Naive thymus-derived CD4-positive, alpha-beta T cell (primary cell): Measurements from ENCODE around the gene ETV7. TPM values are rescaled to one million over a fixed set of nuclear protein-coding genes. Genes with fewer than 3 reads are reported as not detected.
A peak's percentile ranks its signal among the peaks of the same experiment; 100 is the strongest.

Experiments
- ATAC-seq: fragments of 150-1000 bp; cut with Tn5 transposase; 2 replicates; pipeline ENCODE4 v1.10.0; 2021; ENCODE audit warnings: mild to moderate bottlenecking, moderate library complexity
- CTCF ChIA-PET: fragments of 350-600 bp; sonication (Branson Sonifier 250); formaldehyde crosslinking; loops from one replicate; lab custom pipeline; 2021; ENCODE audit warnings: antibody characterized with exemption; lab: Charles Lee
- POLR2A ChIA-PET: fragments of 350-600 bp; sonication (Branson Sonifier 250); formaldehyde crosslinking; loops from one replicate; lab custom pipeline; 2021; ENCODE audit warnings: antibody characterized with exemption, inconsistent platforms; lab: Charles Lee
- DNase-seq, 9 donors: peaks; one replicate each; pipeline versions ENCODE4 v3.0.0 to v3.0.0-alpha.2; 2020 to 2022; ENCODE audit warnings: mixed read lengths in 1 of 9
- H3K27ac ChIP-seq: one replicate; pipeline ENCODE4 v1.7.0; 2013; ENCODE audit warnings: mild to moderate bottlenecking, low read depth, low read length, moderate library complexity
- H3K27me3 ChIP-seq, 2 donors: one replicate each; pipeline ENCODE4 v1.7.0; 2013; ENCODE audit warnings: low read length in 2 of 2, mild to moderate bottlenecking in 2 of 2, moderate library complexity in 2 of 2; ENCODE audit not compliant: control insufficient read depth in 2 of 2, insufficient read depth in 2 of 2
- H3K36me3 ChIP-seq, 3 experiments: 1 replicate in 2 of 3; 2 replicates in 1 of 3; pipeline ENCODE4 v1.7.0; 2013; ENCODE audit warnings: low read length in 3 of 3, mild to moderate bottlenecking in 3 of 3, moderate library complexity in 1 of 3; ENCODE audit not compliant: insufficient read depth in 3 of 3, control insufficient read depth in 2 of 3
- H3K4me1 ChIP-seq, 2 donors: one replicate each; pipeline ENCODE4 v1.7.0; 2013; ENCODE audit warnings: low read length in 2 of 2, mild to moderate bottlenecking in 2 of 2, moderate library complexity in 1 of 2; ENCODE audit not compliant: control insufficient read depth in 2 of 2, insufficient read depth in 2 of 2
- H3K4me3 ChIP-seq: 2 replicates; pipeline ENCODE4 v1.7.0; 2013; ENCODE audit warnings: mild to moderate bottlenecking, low read length
- H3K9me3 ChIP-seq, 3 experiments: 1 replicate in 2 of 3; 2 replicates in 1 of 3; pipeline ENCODE4 v1.7.0; 2013; ENCODE audit warnings: low read length in 3 of 3; ENCODE audit not compliant: control insufficient read depth in 2 of 3
- H3K27ac Mint-ChIP-seq, 9 donors: one replicate each; pipeline ENCODE4 v1.8.0; 2020 to 2022; ENCODE audit warnings: mixed read lengths in 9 of 9, mild to moderate bottlenecking in 8 of 9, moderate library complexity in 5 of 9, inconsistent platforms in 2 of 9
- H3K27me3 Mint-ChIP-seq, 5 donors: one replicate each; pipeline ENCODE4 v1.8.0; 2021 to 2022; ENCODE audit warnings: mixed read lengths in 5 of 5, mild to moderate bottlenecking in 1 of 5
- H3K36me3 Mint-ChIP-seq, 5 donors: one replicate each; pipeline ENCODE4 v1.8.0; 2020 to 2022; ENCODE audit warnings: mixed read lengths in 5 of 5, mild to moderate bottlenecking in 3 of 5, inconsistent platforms in 1 of 5
- H3K4me1 Mint-ChIP-seq, 7 donors: one replicate each; pipeline ENCODE4 v1.8.0; 2020 to 2022; ENCODE audit warnings: mixed read lengths in 7 of 7, mild to moderate bottlenecking in 3 of 7, inconsistent platforms in 1 of 7
- H3K4me3 Mint-ChIP-seq, 10 donors: one replicate each; pipeline ENCODE4 v1.8.0; 2020 to 2022; ENCODE audit warnings: mild to moderate bottlenecking in 10 of 10, mixed read lengths in 10 of 10, moderate library complexity in 6 of 10, inconsistent platforms in 2 of 10
- H3K9me3 Mint-ChIP-seq, 11 donors: one replicate each; pipeline ENCODE4 v1.8.0; 2020 to 2022; ENCODE audit warnings: mixed read lengths in 11 of 11, mild to moderate bottlenecking in 4 of 11, inconsistent platforms in 1 of 11, moderate library complexity in 1 of 11
- intact Hi-C, 2 donors: fragments of 100-400 bp; cut with micrococcal nuclease; formaldehyde crosslinking; loops; one replicate each; pipeline ENCODE4 v1.15.1; 2023
- polyA plus RNA-seq, 2 donors: library from polyadenylated mRNA; unstranded; fragments of 300-500 nt; fragmentation: Illumina TruSeq; gene quantifications; one replicate each; pipeline ENCODE4 v1.2.3, GENCODE V29; 2021
- total RNA-seq, 6 experiments: library from RNA in 5 of 6; stranded (reverse) in 5 of 6; gene quantifications; 1 replicate in 5 of 6; 2 replicates in 1 of 6; pipeline ENCODE4 v1.2.3 and lab custom pipeline; 2021 to 2026

The ETV7 gene
- total and polyA plus RNA-seq, 7 experiments from 2014 or later = 0.32 to 12.5 (median 0.79) TPM; not detected in 2

GRCh38 chr6:36347621-36348020, 39.8 kb downstream of the ETV7 start:
- POLR2A ChIA-PET = interaction anchor here (0.6 kb wide), 1 partner anchor 11 kb away, joined by 4 read pairs; the partner anchor contains the start of gene BNIP5

GRCh38 chr6:36346486-36347273, 40.8 kb downstream of the ETV7 start:
- POLR2A ChIA-PET = no interaction called here

More at GRCh38 chr6:36347621-36348020, 39.8 kb downstream of the ETV7 start:
- no peaks in the 10 kb centered on the region for H3K36me3 Mint-ChIP-seq
- Histone ChIP-seq H3K36me3 (no peaks in the 10 kb centered on the region), H3K9me3 (no peaks in the 10 kb centered on the region), H3K27me3 (no peaks in the 10 kb centered on the region), H3K4me3 (no peak overlapping the region), H3K4me1 (no peaks in the 10 kb centered on the region), H3K27ac (no peak overlapping the region)
- ATAC-seq = no peak
- H3K4me1 Mint-ChIP-seq = peaks cover 0 to 4% (median 0%) of the 10 kb centered on the region in 7 donors
- no peak for DNase-seq
- H3K27ac Mint-ChIP-seq = no peak overlapping the region
- H3K27me3 Mint-ChIP-seq = peaks cover 0 to 29% (median 0%) of the 10 kb centered on the region in 5 donors
- intact Hi-C loops = no loop called here
- peaks cover 0 to 3% (median 0%) of the 10 kb centered on the region in 11 donors for H3K9me3 Mint-ChIP-seq
- H3K4me3 Mint-ChIP-seq = no peak overlapping the region
- CTCF ChIA-PET = interaction anchor here (0.6 kb wide), 1 partner anchor 319 kb away, joined by 3 read pairs; no protein-coding TSS in a partner anchor

GRCh38 chr6:36345681-36346466, 41.6 kb downstream of the ETV7 start:
- Mint-ChIP-seq H3K27me3 (peaks cover 1 to 34% (median 2%) of the 10 kb centered on the region in 5 donors), H3K9me3 (no peaks in the 10 kb centered on the region), H3K36me3 (no peaks in the 10 kb centered on the region), H3K4me3 (no peak overlapping the region), H3K27ac (peak overlapping the region in 1 of 9 donors; percentile 42), H3K4me1 (peaks cover under 1 to 5% (median 2%) of the 10 kb centered on the region in 7 donors)
- ATAC-seq (no peak), DNase-seq (no peak)
- Histone ChIP-seq H3K36me3 (no peaks in the 10 kb centered on the region), H3K4me1 (peaks cover 0 to 3% of the 10 kb centered on the region in 2 donors), H3K9me3 (no peaks in the 10 kb centered on the region), H3K27me3 (no peaks in the 10 kb centered on the region), H3K4me3 (no peak overlapping the region), H3K27ac (no peak overlapping the region)
- ChIA-PET CTCF (no interaction called here), POLR2A (interaction anchor here (0.7 kb wide), 1 partner anchor 292 kb away, joined by 3 read pairs; no protein-coding TSS in a partner anchor)
- intact Hi-C loops = no loop called here

More at GRCh38 chr6:36346486-36347273, 40.8 kb downstream of the ETV7 start:
- H3K27me3 Mint-ChIP-seq = peaks cover 0 to 37% (median 0%) of the 10 kb centered on the region in 5 donors
- DNase-seq (no peak), ATAC-seq (no peak)
- H3K27ac Mint-ChIP-seq = no peak overlapping the region
- Histone ChIP-seq H3K4me1 (no peaks in the 10 kb centered on the region), H3K4me3 (no peak overlapping the region), H3K36me3 (no peaks in the 10 kb centered on the region), H3K27me3 (no peaks in the 10 kb centered on the region), H3K9me3 (no peaks in the 10 kb centered on the region), H3K27ac (no peak overlapping the region)
- H3K9me3 Mint-ChIP-seq = no peaks in the 10 kb centered on the region
- H3K4me1 Mint-ChIP-seq = peaks cover 0 to 4% (median 0%) of the 10 kb centered on the region in 7 donors
- no peak overlapping the region for H3K4me3 Mint-ChIP-seq
- intact Hi-C loops = no loop called here
- H3K36me3 Mint-ChIP-seq = no peaks in the 10 kb centered on the region
- CTCF ChIA-PET = no interaction called here

GRCh38 chr6:36343109-36343680, 44.3 kb downstream of the ETV7 start:
- H3K27ac ChIP-seq = no peak overlapping the region
- no peaks in the 10 kb centered on the region for H3K36me3 ChIP-seq
- Mint-ChIP-seq H3K27me3 (peaks cover 7 to 38% (median 12%) of the 10 kb centered on the region in 5 donors), H3K9me3 (no peaks in the 10 kb centered on the region), H3K4me1 (peaks cover 5 to 9% (median 6%) of the 10 kb centered on the region in 7 donors), H3K36me3 (no peaks in the 10 kb centered on the region), H3K27ac (no peak overlapping the region), H3K4me3 (no peak overlapping the region)
- H3K4me1 ChIP-seq = peaks cover 0 to 5% of the 10 kb centered on the region in 2 donors
- no peak for ATAC-seq
- intact Hi-C loops = no loop called here
- CTCF ChIA-PET = interaction anchor here (1.2 kb wide), 1 partner anchor 9 kb away, joined by 4 read pairs; no protein-coding TSS in a partner anchor
- H3K9me3 ChIP-seq = no peaks in the 10 kb centered on the region
- H3K4me3 ChIP-seq = no peak overlapping the region
- POLR2A ChIA-PET = no interaction called here
- DNase-seq = no peak
- no peaks in the 10 kb centered on the region for H3K27me3 ChIP-seq

- peak overlapping the region in 4 of 9 donors; percentile 4 to 51 (median 39) for H3K27ac Mint-ChIP-seq
- ChIA-PET CTCF (interaction anchor here (0.6 to 1.8 kb wide), 9 partner anchors 20 to 825 kb away, joined by 3 to 8 read pairs (median 4); no protein-coding TSS in a partner anchor), POLR2A (no interaction called here)
Observed at GRCh38 chr6:36340618-36341454, 46.6 kb downstream of the ETV7 start.

More at GRCh38 chr6:36340618-36341454, 46.6 kb downstream of the ETV7 start:
- no peaks in the 10 kb centered on the region for H3K36me3 ChIP-seq
- H3K27ac ChIP-seq = no peak overlapping the region
- peak overlapping the region; percentile 38 to 71 (median 64) for H3K4me3 Mint-ChIP-seq
- ATAC-seq (peak; percentile 95), DNase-seq (peak; percentile 45 to 74 (median 65))
- H3K27me3 Mint-ChIP-seq = peaks cover 7 to 44% (median 12%) of the 10 kb centered on the region in 5 donors
- no peaks in the 10 kb centered on the region for H3K9me3 ChIP-seq
- H3K4me3 ChIP-seq = no peak overlapping the region
- peaks cover 5 to 25% (median 13%) of the 10 kb centered on the region in 7 donors for H3K4me1 Mint-ChIP-seq
- peaks cover 4 to 5% of the 10 kb centered on the region in 2 donors for H3K4me1 ChIP-seq
- intact Hi-C loops = loop anchor here (1.0 to 2.0 kb wide), 3 partner anchors 19 to 418 kb away; no protein-coding TSS in a partner anchor
- no peaks in the 10 kb centered on the region for H3K27me3 ChIP-seq
- no peaks in the 10 kb centered on the region for H3K36me3 Mint-ChIP-seq
- peaks cover 0 to 1% (median 0%) of the 10 kb centered on the region in 11 donors for H3K9me3 Mint-ChIP-seq
